ENCODE results near the gene DSTN.
"Not testable (repeated sequence)": the region's sequence is repeated elsewhere in the genome, so short reads cannot be mapped to it uniquely, and the experiment has no call there.

Gene DSTN

DNA sequence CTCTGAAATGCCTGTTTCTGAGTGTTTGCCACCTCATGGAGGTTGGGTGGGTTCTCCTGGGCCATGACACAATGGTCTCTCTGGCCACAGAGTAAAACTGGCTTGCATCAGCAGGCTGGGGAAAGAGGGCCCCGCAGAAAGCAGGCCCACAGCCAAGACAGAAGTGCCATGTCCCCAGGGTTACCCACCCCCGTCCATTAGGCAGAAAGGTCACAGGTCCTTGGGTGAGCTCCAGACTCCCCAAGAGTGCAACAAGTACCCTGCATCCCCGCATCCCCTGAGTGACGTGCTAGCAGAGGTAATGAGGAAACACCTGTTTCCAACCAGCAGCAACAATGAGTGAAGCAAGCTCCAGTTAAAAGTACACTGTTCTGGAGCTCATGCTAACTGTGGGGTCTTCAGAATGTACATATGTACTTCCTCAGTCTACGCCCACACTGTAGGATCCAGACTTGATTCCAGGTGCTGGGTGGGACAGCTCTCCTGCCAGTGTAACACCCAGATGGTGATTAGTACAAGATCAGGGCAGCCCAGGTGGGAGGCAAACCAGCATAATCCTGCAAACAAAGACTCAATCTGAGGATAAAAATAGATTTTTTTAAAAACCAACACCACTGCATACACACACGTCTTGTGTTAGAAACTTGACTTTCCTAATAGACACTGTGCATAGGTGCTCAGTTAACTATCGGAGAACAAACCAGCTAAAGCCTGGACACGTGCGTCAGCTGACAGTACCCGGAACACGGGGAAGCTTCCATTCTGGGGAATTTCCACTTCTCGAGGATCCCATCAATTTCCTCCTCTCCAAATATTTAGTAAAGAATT lies 80.6 kb downstream of the DSTN start:
- no peak for DNase-seq (ENCODE audit: low read depth in 2 of 2)

- DNase-seq (ENCODE audit: low read depth in 2 of 2) = no peak
These were observed 81.4 kb downstream of the DSTN start for GRCh38 chr20:17651129-17651759.

DNA sequence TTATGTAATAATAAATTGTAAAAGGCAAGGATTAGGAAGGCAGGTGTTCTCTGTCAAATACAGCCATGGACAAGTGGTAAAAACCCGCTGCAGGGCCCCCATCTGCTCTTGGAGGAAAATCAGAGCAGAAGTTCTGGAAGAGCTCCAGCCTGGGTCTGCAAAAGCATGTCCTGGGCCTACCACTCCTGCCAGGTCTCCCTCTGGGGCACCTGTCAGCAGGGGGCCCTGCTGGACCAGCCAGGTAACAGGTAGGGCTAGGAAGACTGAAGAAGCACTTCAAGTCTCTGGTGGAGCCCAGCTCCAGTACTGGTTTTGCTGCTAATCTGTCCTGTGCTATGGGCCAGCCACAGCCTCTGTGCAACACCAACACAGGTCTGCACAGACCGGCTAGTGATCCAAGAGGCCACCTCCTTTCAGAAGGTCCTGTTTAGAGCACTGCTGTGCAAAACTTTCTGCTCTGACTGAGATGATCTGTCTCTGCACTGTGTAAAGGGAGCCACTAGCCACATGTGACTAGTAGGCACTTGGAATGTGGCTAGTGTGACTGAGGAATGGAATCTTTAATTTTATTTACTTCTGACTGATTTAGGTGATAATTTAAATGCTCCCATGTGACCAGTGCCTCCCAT lies 82.0 kb downstream of the DSTN start:
- DNase-seq (ENCODE audit: low read depth in 2 of 2) = no peak

DNA sequence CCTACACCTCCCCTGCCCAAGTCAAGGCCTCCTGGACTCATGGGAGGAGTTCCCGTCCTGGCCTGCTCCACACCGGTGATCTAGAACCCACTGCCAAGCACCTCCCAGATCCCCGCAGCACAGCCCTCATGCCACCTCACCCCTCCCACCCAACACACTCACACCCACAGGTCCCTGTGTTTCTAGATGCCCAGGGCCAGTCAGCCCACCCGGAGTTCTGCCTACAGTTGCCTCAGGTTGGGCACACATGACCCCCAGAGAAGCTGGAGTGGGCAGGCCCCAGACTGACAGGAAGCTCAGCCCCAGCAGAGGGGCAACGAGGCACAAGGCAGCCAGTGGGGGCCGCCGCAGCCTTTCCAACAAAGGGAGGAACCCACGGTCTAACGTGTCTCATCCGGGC lies 82.5 kb downstream of the DSTN start:
- no peak for DNase-seq (ENCODE audit: low read depth in 2 of 2)

DNA sequence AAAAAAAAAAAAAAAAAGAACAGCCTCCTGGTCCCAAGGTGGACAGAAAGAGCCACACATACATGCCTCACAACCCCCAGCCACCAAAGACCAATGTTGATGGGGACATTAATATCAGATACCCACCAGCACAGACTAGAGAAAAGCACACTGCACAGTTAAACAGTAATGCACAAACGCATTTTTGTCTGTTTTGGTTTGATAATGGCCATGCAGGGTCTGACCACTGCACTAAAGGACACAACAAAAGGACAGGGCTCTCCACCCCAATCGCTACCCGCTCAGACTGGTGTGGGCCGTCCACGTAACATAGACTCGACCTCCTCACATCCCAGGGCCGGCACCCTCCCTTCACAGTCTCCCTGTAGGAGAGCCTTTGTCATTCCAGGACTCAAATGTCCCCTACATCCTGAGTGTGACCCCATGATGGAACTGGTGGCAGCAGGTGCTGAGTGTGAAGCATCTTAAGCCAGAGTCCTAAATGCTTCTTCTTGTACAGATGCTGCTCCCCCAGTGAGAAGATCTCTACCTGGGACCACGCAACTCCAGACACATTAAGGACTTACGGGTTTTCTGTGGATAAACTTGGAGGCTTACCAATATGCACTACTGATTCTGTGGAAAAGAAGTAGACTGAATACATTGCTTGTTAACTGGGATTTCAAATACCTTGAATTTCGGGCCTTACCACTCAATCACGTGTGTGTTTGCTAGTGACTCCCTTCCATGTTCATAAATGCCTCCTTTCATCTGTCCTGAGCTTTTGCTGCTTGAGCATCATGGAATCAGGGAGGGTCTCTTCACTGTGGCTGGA lies 84.2 kb downstream of the DSTN start:
- no peak for DNase-seq (ENCODE audit: low read depth in 2 of 2)

DNA sequence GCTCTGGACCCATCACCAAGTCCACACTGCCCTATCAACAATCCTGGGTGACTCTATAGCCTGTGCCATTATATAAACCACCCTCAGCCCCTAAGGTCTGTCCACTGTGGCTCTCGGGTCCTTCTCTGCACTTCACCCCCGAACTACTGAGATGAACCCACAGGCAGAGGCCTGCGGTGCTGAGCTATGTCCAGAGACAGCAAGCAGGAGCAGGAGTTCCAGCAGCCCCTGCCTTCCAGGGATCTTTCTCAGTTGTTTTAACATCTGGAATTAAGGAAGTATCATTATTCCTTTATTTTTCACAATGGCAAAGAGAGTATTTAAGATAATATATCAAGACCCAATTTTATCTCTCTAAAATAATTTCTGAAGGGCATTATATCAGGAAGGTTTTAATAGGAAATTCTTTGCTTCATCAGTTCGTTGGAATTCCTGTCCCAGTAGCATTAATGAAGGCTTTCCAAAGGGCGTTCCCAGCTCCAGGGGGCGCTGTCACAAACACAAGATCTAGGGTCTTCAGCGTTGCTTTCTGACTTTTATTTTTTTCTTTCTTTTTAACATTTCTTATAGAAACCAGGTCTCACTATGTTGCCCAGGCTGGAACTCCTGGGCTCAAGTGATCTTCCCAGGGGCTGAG lies 84.9 kb downstream of the DSTN start:
- no peak for DNase-seq (ENCODE audit: low read depth in 2 of 2)

- DNase-seq (ENCODE audit: low read depth in 2 of 2) = no peak
These were observed 85.4 kb downstream of the DSTN start for GRCh38 chr20:17655286-17655651.

- DNase-seq (ENCODE audit: low read depth in 2 of 2) = no peak
These were observed 86.1 kb downstream of the DSTN start for GRCh38 chr20:17655865-17656479.

DNA sequence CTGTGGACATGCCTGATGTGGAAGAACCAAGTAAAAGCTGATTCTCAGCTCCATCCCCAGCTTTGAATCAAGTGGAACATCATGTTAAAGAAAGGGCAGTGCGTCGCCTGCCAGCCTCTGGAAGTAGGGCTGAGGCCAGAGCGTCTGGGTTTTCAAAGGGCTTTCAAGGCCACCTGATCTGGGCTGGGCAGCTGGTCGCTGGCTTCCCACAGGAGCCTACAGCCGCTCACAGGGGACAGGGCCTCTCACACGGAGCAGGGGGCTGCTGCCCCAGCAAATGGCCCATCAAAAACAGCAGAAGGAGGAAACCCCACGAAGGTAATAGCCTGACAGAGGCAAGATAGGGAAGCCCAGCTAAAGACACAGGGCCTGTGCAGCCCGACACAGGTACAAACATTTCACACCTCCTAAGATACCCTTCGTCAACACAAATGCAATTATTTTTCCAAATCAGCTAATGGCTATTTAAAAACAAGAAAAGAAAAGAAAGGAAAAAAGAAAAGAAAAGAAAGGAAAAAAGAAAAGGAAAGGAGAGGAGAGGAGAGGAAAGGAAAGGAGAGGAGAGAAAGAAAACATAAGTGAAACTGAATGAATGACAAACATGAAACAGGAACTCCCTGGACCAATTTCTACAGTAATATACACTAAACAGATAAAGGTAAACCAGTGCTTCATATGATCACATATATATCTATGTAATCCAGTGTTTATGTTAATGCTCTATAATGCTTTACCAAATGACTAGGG lies 87.4 kb downstream of the DSTN start:
- no peak for DNase-seq (ENCODE audit: low read depth in 2 of 2)

DNA sequence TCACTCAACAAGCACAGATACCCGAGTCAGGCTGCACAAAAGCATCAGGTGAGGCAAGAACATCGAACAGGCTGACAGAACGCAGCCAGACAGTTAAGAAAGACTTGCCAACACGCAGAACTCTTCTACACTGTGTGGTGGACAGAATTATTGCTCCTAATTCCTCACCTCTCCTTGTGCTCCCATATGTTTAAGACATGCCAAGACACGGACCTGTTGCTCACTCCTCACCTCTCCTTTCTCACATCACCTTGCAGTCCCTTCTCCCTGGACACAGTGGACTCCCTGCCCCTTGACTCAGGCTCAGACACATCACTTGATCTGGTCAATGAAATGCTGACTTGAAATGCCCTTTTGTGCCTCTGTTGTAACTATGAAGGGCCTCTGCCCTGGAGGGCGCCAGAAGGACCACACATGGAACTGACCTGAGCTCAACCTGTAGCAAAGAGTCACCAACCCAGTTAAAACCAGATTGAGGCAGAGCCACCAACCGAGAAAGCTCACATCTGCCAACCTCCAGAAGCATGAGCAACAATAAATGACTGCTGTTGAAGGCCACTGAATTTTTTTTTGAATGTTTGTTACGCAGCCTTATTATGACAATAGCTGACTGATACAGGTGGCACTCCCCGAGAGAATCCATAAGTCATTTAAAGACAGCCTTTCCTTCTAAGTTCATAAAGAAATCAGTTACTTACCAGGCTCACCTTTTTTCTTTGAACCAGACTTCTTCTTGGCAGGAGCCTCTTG lies 88.2 kb downstream of the DSTN start:
- no peak for DNase-seq (ENCODE audit: low read depth in 2 of 2)

DNA sequence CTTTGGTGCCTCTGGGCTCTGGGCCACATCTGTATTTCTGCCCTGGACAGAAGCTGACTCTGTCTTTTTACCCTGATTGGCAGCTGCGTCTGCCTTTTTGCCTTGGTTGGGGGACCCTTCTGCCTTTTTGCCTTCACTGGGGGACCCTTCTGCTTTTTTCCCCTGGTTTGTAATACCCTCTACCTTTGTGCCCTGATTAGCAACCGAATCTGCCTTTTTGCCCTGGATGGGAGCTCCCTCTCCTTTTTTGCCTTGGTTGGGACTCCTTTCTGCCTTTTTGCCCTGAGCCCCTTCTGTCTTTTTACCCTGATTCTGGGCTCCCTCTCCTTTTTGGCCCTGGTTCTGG lies 88.7 kb downstream of the DSTN start:
- DNase-seq (ENCODE audit: low read depth in 2 of 2) = no peak

GRCh38 chr20:17659344-17659743 lies 89.5 kb downstream of the DSTN start:
- not testable (repeated sequence) for DNase-seq (ENCODE audit: low read depth in 2 of 2)
